ENCODE results near the gene CA10. TPM values are rescaled to one million over a fixed set of nuclear protein-coding genes. Genes with fewer than 3 reads are reported as not detected.

The CA10 gene
- polyA plus RNA-seq, 1 donor (not counting 4 experiments of a cell fraction or from before 2014, with no cell fraction given) = 2.9 TPM

GRCh38 chr17:51701501-51701900 lies 457.0 kb downstream of the CA10 start:
- dilution Hi-C loops (cut with MboI; ENCODE audit: extremely low pct_ligation_motif_present, low sequenced_read_pairs) = no loop called here
- Histone ChIP-seq H3K4me2 (ENCODE audit: control insufficient read depth, extremely low read depth, insufficient read depth, low read depth, low read length) (no peak overlapping the region), H2AFZ (ENCODE audit: control insufficient read depth, low read length) (no peak overlapping the region), H3K27me3 (ENCODE audit: control insufficient read depth, extremely low read depth, insufficient read depth, low read length) (no peaks in the 10 kb centered on the region), H3K4me1 (ENCODE audit: control insufficient read depth, extremely low read depth, insufficient read depth, low read length) (no peaks in the 10 kb centered on the region), H3K9me1 (ENCODE audit: control insufficient read depth, extremely low read depth, insufficient read depth, low read length) (no peaks in the 10 kb centered on the region), H3K79me2 (ENCODE audit: control insufficient read depth, insufficient read depth, low read length) (no peaks in the 10 kb centered on the region), H3K27ac (ENCODE audit: control insufficient read depth, insufficient read depth, low read length) (no peak overlapping the region), H3K9ac (ENCODE audit: control insufficient read depth, extremely low read depth, insufficient read depth, low read length) (no peak overlapping the region), H3K4me3 (ENCODE audit: control insufficient read depth in 2 of 3, extremely low read depth in 1 of 3, insufficient read depth in 2 of 3, low read depth in 1 of 3, low read length in 3 of 3) (no peak overlapping the region), H3K36me3 (ENCODE audit: control insufficient read depth in 2 of 2, extremely low read depth in 1 of 2, insufficient read depth in 2 of 2, low read length in 2 of 2) (no peaks in the 10 kb centered on the region), H3K9me3 (ENCODE audit: control insufficient read depth, low read depth, low read length) (no peaks in the 10 kb centered on the region), H4K20me1 (ENCODE audit: control insufficient read depth, extremely low read depth, insufficient read depth, low read length) (no peaks in the 10 kb centered on the region)
- FAIRE-seq (no peak), DNase-seq (ENCODE audit: low read depth, low spot score) (no peak)
- TF ChIP-seq EZH2 (IDR thresholded peaks at IDR 0.05; ENCODE audit: low read length) (no peak), CTCF (optimal IDR thresholded peaks at IDR 0.05 in 1 of 3, IDR thresholded peaks at IDR 0.05 in 1 of 3, conservative IDR thresholded peaks at IDR 0.05 in 1 of 3; ENCODE audit: extremely low read depth in 1 of 3, insufficient read depth in 2 of 3, low read length in 3 of 3) (no peak)

- Histone ChIP-seq H2AFZ (ENCODE audit: control insufficient read depth, low read length) (no peak overlapping the region), H3K27me3 (ENCODE audit: control insufficient read depth, extremely low read depth, insufficient read depth, low read length) (no peaks in the 10 kb centered on the region), H3K4me2 (ENCODE audit: control insufficient read depth, extremely low read depth, insufficient read depth, low read depth, low read length) (no peak overlapping the region), H3K36me3 (ENCODE audit: control insufficient read depth in 2 of 2, extremely low read depth in 1 of 2, insufficient read depth in 2 of 2, low read length in 2 of 2) (no peaks in the 10 kb centered on the region), H3K27ac (ENCODE audit: control insufficient read depth, insufficient read depth, low read length) (no peak overlapping the region), H3K79me2 (ENCODE audit: control insufficient read depth, insufficient read depth, low read length) (no peaks in the 10 kb centered on the region), H3K9me1 (ENCODE audit: control insufficient read depth, extremely low read depth, insufficient read depth, low read length) (no peaks in the 10 kb centered on the region), H3K9ac (ENCODE audit: control insufficient read depth, extremely low read depth, insufficient read depth, low read length) (no peak overlapping the region), H3K4me3 (ENCODE audit: control insufficient read depth in 2 of 3, extremely low read depth in 1 of 3, insufficient read depth in 2 of 3, low read depth in 1 of 3, low read length in 3 of 3) (no peak overlapping the region), H3K4me1 (ENCODE audit: control insufficient read depth, extremely low read depth, insufficient read depth, low read length) (no peaks in the 10 kb centered on the region), H4K20me1 (ENCODE audit: control insufficient read depth, extremely low read depth, insufficient read depth, low read length) (no peaks in the 10 kb centered on the region), H3K9me3 (ENCODE audit: control insufficient read depth, low read depth, low read length) (no peaks in the 10 kb centered on the region)
- DNase-seq (ENCODE audit: low read depth, low spot score) (no peak), FAIRE-seq (no peak)
- dilution Hi-C loops (cut with MboI; ENCODE audit: extremely low pct_ligation_motif_present, low sequenced_read_pairs) = no loop called here
- TF ChIP-seq CTCF (optimal IDR thresholded peaks at IDR 0.05 in 1 of 3, IDR thresholded peaks at IDR 0.05 in 1 of 3, conservative IDR thresholded peaks at IDR 0.05 in 1 of 3; ENCODE audit: extremely low read depth in 1 of 3, insufficient read depth in 2 of 3, low read length in 3 of 3) (no peak), EZH2 (IDR thresholded peaks at IDR 0.05; ENCODE audit: low read length) (no peak)
Measured at GRCh38 chr17:51700011-51700760, 458.3 kb downstream of the CA10 start.

All from keratinocyte (primary cell).